Measurements from ENCODE around the gene GHRL.

GHRL gene

DNA sequence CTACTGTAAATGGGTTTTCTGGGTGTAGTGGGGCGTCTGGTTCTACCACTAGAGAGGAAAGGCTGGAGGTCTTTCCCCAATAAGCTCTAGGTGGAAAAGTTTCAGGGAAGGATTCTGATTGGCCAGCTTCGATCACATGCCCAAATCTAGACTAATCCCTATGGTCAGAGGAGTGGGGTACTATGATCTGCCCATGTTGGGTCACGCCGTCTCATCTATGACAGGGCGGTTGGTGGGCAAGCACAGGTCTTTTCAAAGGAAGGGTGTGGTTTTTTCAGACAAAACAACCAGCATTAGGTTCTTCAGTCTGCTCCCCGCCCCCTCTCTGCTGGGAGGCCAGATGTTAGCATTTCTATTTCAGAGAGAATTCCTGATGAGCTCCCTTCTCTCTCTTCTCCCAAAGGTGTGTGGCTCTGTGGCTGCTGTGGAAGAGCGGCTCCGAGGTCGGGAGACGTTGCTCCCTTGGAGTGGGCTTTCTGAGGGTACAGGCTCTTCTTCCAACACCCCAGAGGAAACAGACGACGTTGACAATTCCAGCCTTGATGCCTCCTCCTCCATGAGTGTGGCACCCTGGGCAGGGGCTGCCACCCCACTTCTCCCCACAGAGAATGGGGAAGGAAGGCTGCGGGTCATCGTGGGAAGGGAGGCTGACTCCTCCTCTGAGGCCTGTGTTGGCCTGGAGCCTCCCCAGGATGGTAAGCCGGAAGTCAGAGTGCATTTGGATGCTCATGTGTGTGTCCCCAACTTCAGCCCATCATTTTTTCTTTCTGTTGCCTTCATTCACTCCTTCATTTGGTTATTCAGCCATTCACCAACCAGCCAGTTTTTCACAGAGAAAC is 54.2 kb downstream of the GHRL start:
- no peak for DNase-seq

Data from NCI-H1436 (cell line).